RPMI7951 (cell line): Measurements from ENCODE around the gene ARHGAP26. TPM values are rescaled to one million over a fixed set of nuclear protein-coding genes. Genes with fewer than 3 reads are reported as not detected.
A peak's percentile ranks its signal among the peaks of the same experiment; 100 is the strongest.
"Not testable (repeated sequence)": the region's sequence is repeated elsewhere in the genome, so short reads cannot be mapped to it uniquely, and the experiment has no call there.

Source experiments
- DNase-seq: peaks from one replicate; pipeline ENCODE4 v3.0.0-alpha.2; 2012; ENCODE audit warnings: low read depth
- total RNA-seq: library from RNA; depleted of rRNA; stranded (reverse); fragments of >200 nt; shearing (Covaris generic); gene quantifications from 2 replicates; pipeline ENCODE4 v1.2.3, GENCODE V29; 2014

The ARHGAP26 gene
- total RNA-seq, 1 experiment from 2014 or later = 1.1 TPM

- no peak for DNase-seq
These were observed 314.2 kb downstream of the ARHGAP26 start for GRCh38 chr5:143084407-143084806.

- DNase-seq = no peak
These were observed 315.2 kb downstream of the ARHGAP26 start for GRCh38 chr5:143085319-143085917.

- no peak for DNase-seq
These were observed 316.4 kb downstream of the ARHGAP26 start for GRCh38 chr5:143086546-143086907.

GRCh38 chr5:143086908-143087637 lies 316.9 kb downstream of the ARHGAP26 start:
- DNase-seq = peak; percentile 77

GRCh38 chr5:143088702-143089101 lies 318.5 kb downstream of the ARHGAP26 start:
- DNase-seq = not testable (repeated sequence)

GRCh38 chr5:143090044-143090443 lies 319.9 kb downstream of the ARHGAP26 start:
- DNase-seq = not testable (repeated sequence)

GRCh38 chr5:143092711-143093451 lies 322.7 kb downstream of the ARHGAP26 start:
- DNase-seq = not testable (repeated sequence)

GRCh38 chr5:143093452-143094086 lies 323.4 kb downstream of the ARHGAP26 start:
- no peak for DNase-seq

GRCh38 chr5:143094087-143094521 lies 323.9 kb downstream of the ARHGAP26 start:
- no peak for DNase-seq

- DNase-seq = not testable (repeated sequence)
These were observed 324.4 kb downstream of the ARHGAP26 start for GRCh38 chr5:143094608-143095007.

GRCh38 chr5:143101121-143101520 lies 330.9 kb downstream of the ARHGAP26 start:
- DNase-seq = no peak

- DNase-seq = peak; percentile 20
These were observed 331.7 kb downstream of the ARHGAP26 start for GRCh38 chr5:143101725-143102386.

GRCh38 chr5:143102411-143102810 lies 332.2 kb downstream of the ARHGAP26 start:
- peak; percentile 21 for DNase-seq

- DNase-seq = no peak
These were observed 335.2 kb downstream of the ARHGAP26 start for GRCh38 chr5:143105216-143105905.

- DNase-seq = peak; percentile 86
These were observed 336.0 kb downstream of the ARHGAP26 start for GRCh38 chr5:143106174-143106573.

- DNase-seq = no peak
These were observed 338.4 kb downstream of the ARHGAP26 start for GRCh38 chr5:143108498-143109128.

GRCh38 chr5:143110591-143110990 lies 340.4 kb downstream of the ARHGAP26 start:
- DNase-seq = no peak

- no peak for DNase-seq
These were observed 341.6 kb downstream of the ARHGAP26 start for GRCh38 chr5:143111799-143112198.

GRCh38 chr5:143113461-143113860 lies 343.3 kb downstream of the ARHGAP26 start:
- DNase-seq = no peak

GRCh38 chr5:143114481-143114880 lies 344.3 kb downstream of the ARHGAP26 start:
- DNase-seq = no peak

- no peak for DNase-seq
These were observed 345.2 kb downstream of the ARHGAP26 start for GRCh38 chr5:143115381-143115780.
